ENCODE measurements around the gene PSME2. TPM values are rescaled to one million over a fixed set of nuclear protein-coding genes. Genes with fewer than 3 reads are reported as not detected.

PSME2 gene
- total and polyA plus RNA-seq, 9 of the 15 experiments (the other 6 are each of a cell fraction or from before 2014, with no cell fraction given) = 111 to 579 (median 159) TPM

DNA sequence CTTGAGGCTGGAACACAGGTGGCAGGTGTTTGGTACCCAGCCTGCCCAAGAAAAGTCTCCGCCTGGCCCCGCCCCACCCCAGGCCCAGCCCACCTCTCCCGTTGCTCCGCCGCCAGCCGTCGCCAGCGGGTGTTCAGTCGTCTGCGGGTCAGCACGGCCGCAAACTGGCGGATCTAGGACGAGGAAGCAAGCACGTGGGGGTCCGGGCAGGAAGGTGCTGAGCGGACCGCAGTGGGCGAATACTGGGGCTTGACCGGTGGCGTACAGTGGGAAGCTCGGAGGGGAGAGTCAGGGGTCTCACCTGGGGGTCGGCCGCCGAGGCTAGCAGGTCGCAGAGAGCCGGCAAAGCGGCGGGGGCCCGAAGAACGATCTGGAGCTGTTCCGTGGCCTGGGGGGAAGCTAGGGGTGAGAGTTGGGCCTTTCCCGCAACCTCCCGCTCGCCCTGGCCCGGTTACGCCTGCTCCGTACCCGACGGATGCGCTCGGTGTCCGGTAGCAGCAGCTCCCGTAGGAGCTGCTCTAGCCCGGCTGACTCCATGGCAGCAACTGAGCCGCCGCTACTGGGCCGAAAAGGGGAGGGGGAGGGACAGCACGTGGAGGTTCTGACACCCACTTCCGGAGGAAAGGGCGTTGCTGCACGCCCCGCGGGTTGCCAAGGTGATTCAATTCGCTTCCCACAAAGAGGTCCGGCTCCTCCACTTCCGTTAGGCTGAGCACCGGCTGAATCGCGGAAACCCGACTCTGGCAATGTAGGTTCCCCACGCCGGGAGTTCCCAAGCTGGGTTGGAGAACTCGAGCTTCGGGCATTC is 42.0 kb upstream of the PSME2 start, which contains the start of gene IPO4 (continued):
- TF ChIP-seq, protein P1, sequence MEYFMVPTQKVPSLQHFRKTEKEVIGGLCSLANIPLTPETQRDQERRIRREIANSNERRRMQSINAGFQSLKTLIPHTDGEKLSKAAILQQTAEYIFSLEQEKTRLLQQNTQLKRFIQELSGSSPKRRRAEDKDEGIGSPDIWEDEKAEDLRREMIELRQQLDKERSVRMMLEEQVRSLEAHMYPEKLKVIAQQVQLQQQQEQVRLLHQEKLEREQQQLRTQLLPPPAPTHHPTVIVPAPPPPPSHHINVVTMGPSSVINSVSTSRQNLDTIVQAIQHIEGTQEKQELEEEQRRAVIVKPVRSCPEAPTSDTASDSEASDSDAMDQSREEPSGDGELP (CRISPR knock-in tag; IDR thresholded peaks at IDR 0.05; ENCODE audit: borderline replicate concordance) = peak; percentile 73
- TF ChIP-seq ZNF24 (IDR thresholded peaks at IDR 0.05) (peak; percentile 60; the same call in 1 of the 2 replicates), ZNF444 (CRISPR knock-in tag; IDR thresholded peaks at IDR 0.05) (peak; percentile 66), KLF1 (tag; IDR thresholded peaks at IDR 0.05) (peak; percentile 97), NRF1 (conservative IDR thresholded peaks at IDR 0.05 in 1 of 2, IDR thresholded peaks at IDR 0.05 in 1 of 2) (peak; percentile 21 to 29; a peak in 1 of 4 replicates), ZKSCAN1 (IDR thresholded peaks at IDR 0.05; ENCODE audit: low read depth, low read length) (0 out of 2 replicates have a peak, but pooled peaks have one; percentile 29), ZNF197 (CRISPR knock-in tag; IDR thresholded peaks at IDR 0.05; ENCODE audit: low read depth) (no peak), ZNF324 (CRISPR knock-in tag; IDR thresholded peaks at IDR 0.05) (0 out of 2 replicates have a peak, but pooled peaks have one; percentile 41), RBM39 (optimal IDR thresholded peaks at IDR 0.05; ENCODE audit: low read depth, low read length) (peak; percentile 89), GTF2A2 (tag; IDR thresholded peaks at IDR 0.05) (no peak), CXXC5 (CRISPR knock-in tag; IDR thresholded peaks at IDR 0.05) (peak; percentile 89), TEAD4 (IDR thresholded peaks at IDR 0.05; ENCODE audit: low read length) (peak; percentile 58), TEAD4 (CRISPR knock-in tag; IDR thresholded peaks at IDR 0.05; ENCODE audit: borderline replicate concordance) (no peak), CEBPB (tag; IDR thresholded peaks at IDR 0.05) (no peak), BMI1 (IDR thresholded peaks at IDR 0.05; ENCODE audit: low read length) (peak; percentile 83), NR1H2 (CRISPR knock-in tag; IDR thresholded peaks at IDR 0.05) (no peak), CREB1 (IDR thresholded peaks at IDR 0.05) (no peak), CREB1 (CRISPR knock-in tag; IDR thresholded peaks at IDR 0.05) (peak; percentile 56; the same call in 1 of the 2 replicates)
- TF ChIP-seq, protein P2, sequence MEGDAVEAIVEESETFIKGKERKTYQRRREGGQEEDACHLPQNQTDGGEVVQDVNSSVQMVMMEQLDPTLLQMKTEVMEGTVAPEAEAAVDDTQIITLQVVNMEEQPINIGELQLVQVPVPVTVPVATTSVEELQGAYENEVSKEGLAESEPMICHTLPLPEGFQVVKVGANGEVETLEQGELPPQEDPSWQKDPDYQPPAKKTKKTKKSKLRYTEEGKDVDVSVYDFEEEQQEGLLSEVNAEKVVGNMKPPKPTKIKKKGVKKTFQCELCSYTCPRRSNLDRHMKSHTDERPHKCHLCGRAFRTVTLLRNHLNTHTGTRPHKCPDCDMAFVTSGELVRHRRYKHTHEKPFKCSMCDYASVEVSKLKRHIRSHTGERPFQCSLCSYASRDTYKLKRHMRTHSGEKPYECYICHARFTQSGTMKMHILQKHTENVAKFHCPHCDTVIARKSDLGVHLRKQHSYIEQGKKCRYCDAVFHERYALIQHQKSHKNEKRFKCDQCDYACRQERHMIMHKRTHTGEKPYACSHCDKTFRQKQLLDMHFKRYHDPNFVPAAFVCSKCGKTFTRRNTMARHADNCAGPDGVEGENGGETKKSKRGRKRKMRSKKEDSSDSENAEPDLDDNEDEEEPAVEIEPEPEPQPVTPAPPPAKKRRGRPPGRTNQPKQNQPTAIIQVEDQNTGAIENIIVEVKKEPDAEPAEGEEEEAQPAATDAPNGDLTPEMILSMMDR (IDR thresholded peaks at IDR 0.05 in 2 of 3, conservative IDR thresholded peaks at IDR 0.05 in 1 of 3; ENCODE audit: insufficient read depth in 2 of 3, low read depth in 1 of 3, low read length in 3 of 3) = no peak
- TF ChIP-seq, protein P3, sequence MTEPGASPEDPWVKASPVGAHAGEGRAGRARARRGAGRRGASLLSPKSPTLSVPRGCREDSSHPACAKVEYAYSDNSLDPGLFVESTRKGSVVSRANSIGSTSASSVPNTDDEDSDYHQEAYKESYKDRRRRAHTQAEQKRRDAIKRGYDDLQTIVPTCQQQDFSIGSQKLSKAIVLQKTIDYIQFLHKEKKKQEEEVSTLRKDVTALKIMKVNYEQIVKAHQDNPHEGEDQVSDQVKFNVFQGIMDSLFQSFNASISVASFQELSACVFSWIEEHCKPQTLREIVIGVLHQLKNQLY (CRISPR knock-in tag; conservative IDR thresholded peaks at IDR 0.05) = no peak
- TF ChIP-seq, protein P4, sequence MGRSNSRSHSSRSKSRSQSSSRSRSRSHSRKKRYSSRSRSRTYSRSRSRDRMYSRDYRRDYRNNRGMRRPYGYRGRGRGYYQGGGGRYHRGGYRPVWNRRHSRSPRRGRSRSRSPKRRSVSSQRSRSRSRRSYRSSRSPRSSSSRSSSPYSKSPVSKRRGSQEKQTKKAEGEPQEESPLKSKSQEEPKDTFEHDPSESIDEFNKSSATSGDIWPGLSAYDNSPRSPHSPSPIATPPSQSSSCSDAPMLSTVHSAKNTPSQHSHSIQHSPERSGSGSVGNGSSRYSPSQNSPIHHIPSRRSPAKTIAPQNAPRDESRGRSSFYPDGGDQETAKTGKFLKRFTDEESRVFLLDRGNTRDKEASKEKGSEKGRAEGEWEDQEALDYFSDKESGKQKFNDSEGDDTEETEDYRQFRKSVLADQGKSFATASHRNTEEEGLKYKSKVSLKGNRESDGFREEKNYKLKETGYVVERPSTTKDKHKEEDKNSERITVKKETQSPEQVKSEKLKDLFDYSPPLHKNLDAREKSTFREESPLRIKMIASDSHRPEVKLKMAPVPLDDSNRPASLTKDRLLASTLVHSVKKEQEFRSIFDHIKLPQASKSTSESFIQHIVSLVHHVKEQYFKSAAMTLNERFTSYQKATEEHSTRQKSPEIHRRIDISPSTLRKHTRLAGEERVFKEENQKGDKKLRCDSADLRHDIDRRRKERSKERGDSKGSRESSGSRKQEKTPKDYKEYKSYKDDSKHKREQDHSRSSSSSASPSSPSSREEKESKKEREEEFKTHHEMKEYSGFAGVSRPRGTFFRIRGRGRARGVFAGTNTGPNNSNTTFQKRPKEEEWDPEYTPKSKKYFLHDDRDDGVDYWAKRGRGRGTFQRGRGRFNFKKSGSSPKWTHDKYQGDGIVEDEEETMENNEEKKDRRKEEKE (IDR thresholded peaks at IDR 0.05; ENCODE audit: borderline replicate concordance in 1 of 2, control insufficient read depth in 1 of 2, low read depth in 2 of 2, low read length in 1 of 2) = peak in 1 of 2 experiments; percentile 92; a peak in 2 of 4 replicates

Measured in K562 (cell line).